K562 (cell line): ENCODE measurements around the gene OTUB2. TPM values are rescaled to one million over a fixed set of nuclear protein-coding genes. Genes with fewer than 3 reads are reported as not detected.

ENCODE experiments used
- ATAC-seq: fragments of 200-7000 bp; cut with Tn5 transposase; 3 replicates; pipeline ENCODE4 v1.9.1; 2020; ENCODE audit warnings: moderate library complexity
- BruUV-seq: library from RNA; stranded (reverse); fragments of 400-500 nt; replicated peaks from 2 replicates; lab custom pipeline; 2021; lab: Mats Ljungman, UMichigan
- CTCF ChIA-PET: fragments of 300-600 bp; formaldehyde crosslinking; extraction: SDS; loops from one replicate; lab custom pipeline; 2021; ENCODE audit warnings: low intra/inter-chr PET ratio; lab: Yijun Ruan, JAX
- POLR2A ChIA-PET: fragments of 300-600, 350-650 bp; sonication (Branson Sonifier 250); formaldehyde crosslinking; extraction: SDS; loops from one replicate; lab custom pipeline; 2021; ENCODE audit warnings: antibody characterized with exemption, inconsistent platforms; lab: Yijun Ruan, JAX
- DNase-seq, 4 experiments: peaks; one replicate each; pipeline versions ENCODE4 v3.0.0 to v3.0.0-alpha.2; 2011 to 2018; ENCODE audit warnings: low spot score in 3 of 4, mixed read lengths in 3 of 4; ENCODE audit errors: extremely low read depth in 1 of 4
- FAIRE-seq: peaks from 2 replicates; lab custom pipeline; 2011; peaks lifted over from hg19 to GRCh38; lab: Jason Lieb, UNC
- H2AFZ ChIP-seq: 2 replicates; pipeline ENCODE4 v1.6.0; 2011; ENCODE audit warnings: low read depth, low read length, control low read depth, inconsistent platforms
- H3K27ac ChIP-seq: fragments of 200-600 bp; 3 replicates; pipeline ENCODE4 v1.8.0; 2011; ENCODE audit warnings: low read depth, mild to moderate bottlenecking, control low read depth, inconsistent platforms, low read length, moderate library complexity, mixed read lengths; ENCODE audit errors: extremely low read depth
- H3K27me3 ChIP-seq, 2 experiments: fragments of 300-600 bp in 1 of 2; 2 replicates in 1 of 2; 3 replicates in 1 of 2; pipeline versions ENCODE4 v1.6.0 to v1.8.0; 2011; ENCODE audit warnings: inconsistent platforms in 2 of 2, low read length in 2 of 2, mild to moderate bottlenecking in 1 of 2, mixed read lengths in 1 of 2, moderate library complexity in 1 of 2; ENCODE audit not compliant: control insufficient read depth in 2 of 2, insufficient read depth in 2 of 2
- H3K36me3 ChIP-seq: fragments of 300-600 bp; 3 replicates; pipeline ENCODE4 v1.8.0; 2011; ENCODE audit warnings: mild to moderate bottlenecking, low read length, inconsistent platforms; ENCODE audit not compliant: control insufficient read depth, insufficient read depth
- H3K4me1 ChIP-seq, 2 experiments: fragments of 200-600 bp in 1 of 2; replicated peaks in 1 of 2; 2 replicates in 1 of 2; 3 replicates in 1 of 2; pipeline versions ENCODE4 v1.5.1 to v1.8.0; 2011; ENCODE audit warnings: inconsistent platforms in 2 of 2, low read length in 2 of 2, mild to moderate bottlenecking in 1 of 2, mixed read lengths in 1 of 2, moderate library complexity in 1 of 2; ENCODE audit not compliant: control insufficient read depth in 2 of 2, insufficient read depth in 2 of 2
- H3K4me2 ChIP-seq: 2 replicates; pipeline ENCODE4 v1.6.1; 2011; ENCODE audit warnings: low read length, control low read depth, inconsistent platforms, mixed read lengths; ENCODE audit not compliant: insufficient read depth
- H3K4me3 ChIP-seq: fragments of 200-600 bp; sonication (generic), shearing (Covaris generic); 2 replicates; pipeline ENCODE4 v1.5.1; 2016; ENCODE audit warnings: control low read depth, inconsistent platforms
- H3K79me2 ChIP-seq: fragments of 200-600 bp; 3 replicates; pipeline ENCODE4 v1.8.0; 2011; ENCODE audit warnings: low read length, inconsistent platforms; ENCODE audit not compliant: control insufficient read depth, insufficient read depth
- H3K9ac ChIP-seq, 2 experiments: 2 replicates each; pipeline versions ENCODE4 v1.6.0 to v1.6.1; 2011; ENCODE audit warnings: low read depth in 2 of 2, low read length in 2 of 2, control low read depth in 1 of 2, inconsistent platforms in 1 of 2, mild to moderate bottlenecking in 1 of 2, mixed read lengths in 1 of 2; ENCODE audit not compliant: insufficient read depth in 1 of 2
- H3K9me1 ChIP-seq: one replicate; pipeline ENCODE4 v1.6.0; 2011; ENCODE audit warnings: inconsistent platforms, mild to moderate bottlenecking, low read length, moderate library complexity; ENCODE audit not compliant: control insufficient read depth, insufficient read depth
- H3K9me3 ChIP-seq: replicated peaks from 2 replicates; pipeline ENCODE4 v1.5.1; 2011; ENCODE audit warnings: low read depth, low read length, inconsistent platforms; ENCODE audit not compliant: control insufficient read depth, insufficient read depth
- H4K20me1 ChIP-seq: replicated peaks from 2 replicates; pipeline ENCODE4 v1.6.1; 2011; ENCODE audit warnings: low read length, inconsistent platforms, mixed read lengths; ENCODE audit not compliant: control insufficient read depth, insufficient read depth
- CAMTA2 ChIP-seq: fragments of 250-450 bp; sonication (Bioruptor Pico); conservative IDR thresholded peaks from 2 replicates; pipeline ENCODE4 v1.5.1; 2022
- HOXB6 ChIP-seq: fragments of 250-450 bp; sonication (Bioruptor Pico); IDR thresholded peaks from 2 replicates; pipeline ENCODE4 v1.5.1; 2022; ENCODE audit warnings: mild to moderate bottlenecking, borderline replicate concordance
- MCM7 ChIP-seq, 2 experiments: fragments of 450-650 bp; IDR thresholded peaks; 2 replicates each; pipeline ENCODE4 v1.6.1; 2016 to 2018
- NFE2 ChIP-seq: IDR thresholded peaks from 2 replicates; pipeline ENCODE4 v1.6.1; 2014; ENCODE audit warnings: antibody characterized with exemption, low read depth
- SRSF7 ChIP-seq: fragments of 200-400 bp; formaldehyde crosslinking; optimal IDR thresholded peaks from 2 replicates; pipeline ENCODE3; 2017; ENCODE audit warnings: mild to moderate bottlenecking, low read depth, low read length
- TCF15 ChIP-seq: fragments of 250-450 bp; sonication (Bioruptor Pico); IDR thresholded peaks from 2 replicates; pipeline ENCODE4 v1.8.0; 2022; ENCODE audit warnings: moderate library complexity, mild to moderate bottlenecking, inconsistent platforms
- ZBED1 ChIP-seq: IDR thresholded peaks from 2 replicates; pipeline ENCODE4 v1.6.1; 2014
- ZKSCAN1 ChIP-seq: fragments of 150-350 bp; IDR thresholded peaks from 2 replicates; pipeline ENCODE4 v1.6.1; 2016; ENCODE audit warnings: low read depth, low read length
- WGBS: fragments of 100-300 bp; shearing (Covaris generic); methylation state at CpG from one replicate; pipeline ENCODE4 v1.1.6; 2016; ENCODE audit warnings: low coverage, mixed read lengths; ENCODE audit not compliant: insufficient coverage; ENCODE audit errors: missing lambda C conversion rate; 5-methylcytosine and 5-hydroxymethylcytosine counted together
- in situ Hi-C: fragments of 300-500 bp; cut with MboI; formaldehyde crosslinking; loops from 4 replicates; pipeline ENCODE4 v1.15.0; 2018; ENCODE audit warnings: inconsistent platforms, mixed read lengths
- intact Hi-C: fragments of 100-400 bp; cut with micrococcal nuclease; formaldehyde crosslinking; loops from 2 replicates; pipeline ENCODE4 v1.14.2; 2022
- polyA plus RNA-seq, 8 experiments: library from polyadenylated mRNA; depleted of rRNA in 4 of 8; stranded (reverse) in 5 of 8; unstranded in 3 of 8; fragments of >200 nt; fragmentation: Nextera tagmentation in 2 of 8; fragmentation: Illumina TruSeq in 1 of 8; extraction: Ambion mirVana in 2 of 8; extraction: Trizol in 1 of 8; gene quantifications; 2 replicates each; pipeline versions ENCODE4 v1.2.1 to v1.2.3, GENCODE V29; 2011 to 2014; ENCODE audit warnings: inconsistent platforms in 1 of 8, missing spikeins in 1 of 8
- total RNA-seq, 7 experiments: library from RNA; depleted of rRNA in 6 of 7; stranded (reverse); fragments of >200 nt in 6 of 7; fragmentation: Illumina TruSeq in 2 of 7; extraction: Trizol in 2 of 7; gene quantifications; 2 replicates each; pipeline versions ENCODE4 v1.2.1 to v1.2.3, GENCODE V29; 2011 to 2021; ENCODE audit warnings: low replicate concordance in 1 of 7
- TF ChIP-seq, protein P1 (sequence below): sonication (generic); formaldehyde crosslinking; IDR thresholded peaks from 2 replicates; pipeline ENCODE4 v1.8.0; 2023; ENCODE audit warnings: missing genetic modification reagents, mild to moderate bottlenecking, borderline replicate concordance

The OTUB2 gene
- total and polyA plus RNA-seq, 9 of the 15 experiments (the other 6 are each of a cell fraction or from before 2014, with no cell fraction given): 0.01 to 0.31 (median 0.11) TPM

DNA sequence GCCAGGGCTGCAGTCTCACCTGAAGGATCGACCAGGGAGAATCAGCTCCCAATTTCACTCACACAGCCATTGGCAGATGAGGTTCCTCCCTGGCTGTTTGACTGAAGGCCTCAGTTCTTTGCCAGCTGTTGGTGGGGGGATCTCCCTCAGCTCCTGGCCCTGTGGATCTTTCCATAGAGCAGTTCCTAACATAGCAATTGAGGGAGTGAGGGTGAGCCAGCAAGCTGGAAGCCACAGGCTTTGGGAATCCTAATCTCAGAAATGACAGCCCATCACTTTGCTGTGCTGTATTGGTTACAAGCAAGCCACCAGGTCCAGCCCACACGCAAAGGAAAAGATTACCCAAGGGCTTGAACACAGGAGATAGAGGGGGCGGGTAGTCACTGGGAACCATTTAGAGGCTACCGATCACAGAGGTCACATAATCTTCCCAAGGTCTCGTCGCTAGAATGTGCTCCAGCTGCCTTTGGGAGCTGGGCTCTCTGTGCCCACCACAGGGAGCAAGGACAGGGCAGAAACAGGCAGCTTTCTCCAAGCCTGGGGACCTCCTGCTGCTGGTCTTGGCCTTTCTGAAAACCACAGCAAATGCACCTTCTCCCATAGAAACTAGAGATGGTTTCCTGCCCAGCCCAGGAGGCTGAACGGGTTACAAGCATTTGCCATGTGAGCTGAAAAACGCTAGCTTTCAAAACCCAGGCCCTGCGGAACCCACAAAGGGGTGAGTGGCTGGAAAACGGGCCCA is 4.6 kb upstream of the OTUB2 start:
- no peak for ATAC-seq
- peaks cover 0 to 31% of the 10 kb centered on the region in 2 experiments; a peak in 3 of 5 replicates for H3K27me3 ChIP-seq
- no peak overlapping the region for H3K4me3 ChIP-seq
- ChIA-PET POLR2A (interaction anchor here (1.0 kb wide), 1 partner anchor 10 kb away, joined by 5 read pairs; no protein-coding TSS in a partner anchor), CTCF (no interaction called here)
- no peaks in the 10 kb centered on the region for H4K20me1 ChIP-seq
- H3K79me2 ChIP-seq: no peaks in the 10 kb centered on the region
- no peak for FAIRE-seq
- WGBS: 1% methylated on average over 7 of the region's 10 CpGs
- H3K9me3 ChIP-seq: no peaks in the 10 kb centered on the region
- no peaks in the 10 kb centered on the region for H3K9me1 ChIP-seq
- intact Hi-C loops: no loop called here
- BruUV-seq: no TSS peak
- no peak for DNase-seq
- H3K4me1 ChIP-seq: peaks cover 0 to 2% of the 10 kb centered on the region in 2 experiments; a peak in 1 of 5 replicates
- no peak overlapping the region for H3K4me2 ChIP-seq
- TF ChIP-seq TCF15 (CRISPR knock-in tag): no peak
- no peak for TF ChIP-seq SRSF7
- TF ChIP-seq CAMTA2: no peak
- TF ChIP-seq, protein P1, sequence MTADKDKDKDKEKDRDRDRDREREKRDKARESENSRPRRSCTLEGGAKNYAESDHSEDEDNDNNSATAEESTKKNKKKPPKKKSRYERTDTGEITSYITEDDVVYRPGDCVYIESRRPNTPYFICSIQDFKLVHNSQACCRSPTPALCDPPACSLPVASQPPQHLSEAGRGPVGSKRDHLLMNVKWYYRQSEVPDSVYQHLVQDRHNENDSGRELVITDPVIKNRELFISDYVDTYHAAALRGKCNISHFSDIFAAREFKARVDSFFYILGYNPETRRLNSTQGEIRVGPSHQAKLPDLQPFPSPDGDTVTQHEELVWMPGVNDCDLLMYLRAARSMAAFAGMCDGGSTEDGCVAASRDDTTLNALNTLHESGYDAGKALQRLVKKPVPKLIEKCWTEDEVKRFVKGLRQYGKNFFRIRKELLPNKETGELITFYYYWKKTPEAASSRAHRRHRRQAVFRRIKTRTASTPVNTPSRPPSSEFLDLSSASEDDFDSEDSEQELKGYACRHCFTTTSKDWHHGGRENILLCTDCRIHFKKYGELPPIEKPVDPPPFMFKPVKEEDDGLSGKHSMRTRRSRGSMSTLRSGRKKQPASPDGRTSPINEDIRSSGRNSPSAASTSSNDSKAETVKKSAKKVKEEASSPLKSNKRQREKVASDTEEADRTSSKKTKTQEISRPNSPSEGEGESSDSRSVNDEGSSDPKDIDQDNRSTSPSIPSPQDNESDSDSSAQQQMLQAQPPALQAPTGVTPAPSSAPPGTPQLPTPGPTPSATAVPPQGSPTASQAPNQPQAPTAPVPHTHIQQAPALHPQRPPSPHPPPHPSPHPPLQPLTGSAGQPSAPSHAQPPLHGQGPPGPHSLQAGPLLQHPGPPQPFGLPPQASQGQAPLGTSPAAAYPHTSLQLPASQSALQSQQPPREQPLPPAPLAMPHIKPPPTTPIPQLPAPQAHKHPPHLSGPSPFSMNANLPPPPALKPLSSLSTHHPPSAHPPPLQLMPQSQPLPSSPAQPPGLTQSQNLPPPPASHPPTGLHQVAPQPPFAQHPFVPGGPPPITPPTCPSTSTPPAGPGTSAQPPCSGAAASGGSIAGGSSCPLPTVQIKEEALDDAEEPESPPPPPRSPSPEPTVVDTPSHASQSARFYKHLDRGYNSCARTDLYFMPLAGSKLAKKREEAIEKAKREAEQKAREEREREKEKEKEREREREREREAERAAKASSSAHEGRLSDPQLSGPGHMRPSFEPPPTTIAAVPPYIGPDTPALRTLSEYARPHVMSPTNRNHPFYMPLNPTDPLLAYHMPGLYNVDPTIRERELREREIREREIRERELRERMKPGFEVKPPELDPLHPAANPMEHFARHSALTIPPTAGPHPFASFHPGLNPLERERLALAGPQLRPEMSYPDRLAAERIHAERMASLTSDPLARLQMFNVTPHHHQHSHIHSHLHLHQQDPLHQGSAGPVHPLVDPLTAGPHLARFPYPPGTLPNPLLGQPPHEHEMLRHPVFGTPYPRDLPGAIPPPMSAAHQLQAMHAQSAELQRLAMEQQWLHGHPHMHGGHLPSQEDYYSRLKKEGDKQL: no peak
- TF ChIP-seq ZKSCAN1: no peak
- TF ChIP-seq ZBED1: no peak
- no peak for TF ChIP-seq HOXB6 (CRISPR knock-in tag)
- no peak for TF ChIP-seq NFE2
- TF ChIP-seq MCM7 (IDR thresholded peaks at IDR 0.05): no peak
- in situ Hi-C loops: no loop called here
- H3K9ac ChIP-seq: peak overlapping the region in 1 of 2 experiments; percentile 31; a peak in 1 of 4 replicates
- H3K36me3 ChIP-seq: no peaks in the 10 kb centered on the region
- no peak overlapping the region for H3K27ac ChIP-seq
- H2AFZ ChIP-seq: no peak overlapping the region
